Lung microvascular endothelial cell (primary cell): ENCODE measurements around the gene CCDC178. TPM values are rescaled to one million over a fixed set of nuclear protein-coding genes. Genes with fewer than 3 reads are reported as not detected.

Experiments used
- DNase-seq, 2 donors: peaks; one replicate each; pipeline versions ENCODE4 v3.0.0 to v3.0.0-alpha.2; 2010; ENCODE audit warnings: low read depth in 2 of 2
- total RNA-seq: library from RNA; depleted of rRNA; stranded (reverse); fragments of >200 nt; gene quantifications from 2 replicates; pipeline ENCODE4 v1.2.1, GENCODE V29; 2014

Gene CCDC178
- total RNA-seq, 1 donor from 2014 or later: not detected

DNA sequence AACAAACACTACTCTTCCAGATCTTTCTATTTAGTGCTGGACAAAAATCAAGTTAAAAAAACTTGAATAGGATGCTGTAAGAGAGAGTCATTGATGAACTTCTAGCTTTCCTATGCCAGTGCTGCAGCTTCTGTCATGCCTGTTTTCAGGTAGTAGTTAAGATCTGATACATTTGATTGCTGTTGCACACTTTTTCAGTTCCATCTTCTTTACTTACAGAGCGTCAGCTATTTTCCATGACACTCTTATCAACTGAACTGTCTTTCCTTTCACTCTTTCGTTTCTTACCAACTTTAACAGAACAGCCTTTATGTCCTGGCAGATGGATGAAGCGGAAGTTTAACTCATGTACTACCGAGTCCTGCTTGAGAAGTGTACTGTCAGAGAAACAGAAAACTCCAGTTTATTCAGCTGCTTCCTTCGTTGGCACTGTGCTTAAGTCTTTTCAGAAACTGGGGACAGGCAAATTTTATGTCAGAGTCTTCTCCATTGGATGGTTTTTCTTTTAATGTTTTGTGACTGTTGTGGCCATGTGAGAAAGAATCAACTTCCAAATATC lies 521.8 kb downstream of the CCDC178 start:
- DNase-seq: peak in 1 of 2 donors; percentile 6

DNA sequence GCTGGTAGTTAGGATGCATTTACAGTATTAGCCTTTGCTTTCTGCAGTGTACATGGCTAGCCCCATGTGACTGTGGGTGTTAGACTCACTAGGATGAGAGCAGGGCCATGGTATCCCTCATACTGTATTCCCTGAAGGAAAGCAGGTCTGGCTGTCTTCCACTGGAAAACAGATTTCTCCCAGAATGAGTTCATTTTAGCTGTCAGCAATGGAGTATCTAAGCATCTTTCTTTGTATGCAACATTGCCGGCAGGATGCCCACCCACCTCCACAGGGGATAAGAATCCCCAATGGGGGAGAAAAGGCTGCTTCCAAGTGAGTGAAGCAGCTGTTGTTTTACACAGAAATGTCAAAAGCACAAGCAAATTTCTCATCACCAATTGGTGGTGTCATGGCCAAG lies 525.0 kb downstream of the CCDC178 start:
- no peak for DNase-seq

DNA sequence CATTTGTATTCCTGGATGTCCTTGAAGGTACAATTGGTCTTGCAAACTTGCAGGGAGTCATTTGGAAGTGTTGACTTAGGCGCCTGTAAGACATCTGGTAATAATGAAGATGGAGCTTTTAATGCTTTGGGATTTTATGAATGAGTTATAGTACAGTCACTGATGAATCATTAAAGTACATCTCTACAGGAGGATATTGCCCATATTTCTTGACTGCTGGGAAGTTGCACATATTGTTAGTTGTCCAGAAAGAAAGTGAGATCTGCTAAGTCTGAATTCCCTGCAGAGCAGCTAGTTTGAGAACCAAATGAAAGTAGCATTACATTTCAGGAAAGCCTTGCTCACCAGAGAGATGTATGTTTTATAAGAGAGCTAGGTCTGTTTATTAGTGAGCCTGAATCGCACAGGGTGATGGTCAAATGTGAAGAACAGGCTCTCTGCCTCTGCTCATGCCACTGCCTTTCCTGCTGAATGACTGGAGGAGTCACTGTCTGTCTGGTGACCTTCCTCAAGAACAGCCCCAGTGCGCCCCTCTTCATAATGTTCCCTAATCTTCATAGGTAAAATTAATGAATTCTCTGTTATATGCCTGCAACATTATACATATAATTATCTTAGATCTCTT lies 528.7 kb downstream of the CCDC178 start:
- DNase-seq: peak in 1 of 2 donors; percentile 35

DNA sequence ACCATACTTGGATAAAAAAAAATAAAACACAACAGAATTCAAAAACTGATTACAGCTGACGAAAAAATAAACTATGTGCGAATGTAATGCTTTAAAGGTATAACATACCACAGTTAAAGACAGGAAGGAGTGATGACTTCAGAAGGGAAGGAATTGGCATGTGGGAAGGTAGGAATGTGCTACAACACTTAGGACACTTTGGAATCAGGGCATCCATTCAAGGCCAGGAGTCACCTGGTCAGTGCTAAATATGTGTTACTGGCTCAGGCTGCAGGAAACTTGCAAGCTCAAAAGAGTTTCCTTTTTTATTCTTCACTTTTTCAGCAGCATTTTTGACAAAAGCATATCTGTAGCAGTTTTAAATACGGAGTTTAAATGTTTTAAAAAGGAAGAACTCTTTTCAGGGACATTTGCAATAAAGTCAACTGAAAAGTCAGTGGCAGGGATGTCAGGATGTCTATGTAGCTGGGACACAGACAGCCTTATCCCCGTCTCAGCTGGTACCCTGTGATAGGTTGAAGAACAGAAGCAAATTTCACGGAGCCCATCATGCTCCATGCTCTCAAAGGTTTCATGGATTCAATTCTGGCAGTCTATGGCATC lies 529.7 kb downstream of the CCDC178 start:
- DNase-seq: peak in 1 of 2 donors; percentile 17

DNA sequence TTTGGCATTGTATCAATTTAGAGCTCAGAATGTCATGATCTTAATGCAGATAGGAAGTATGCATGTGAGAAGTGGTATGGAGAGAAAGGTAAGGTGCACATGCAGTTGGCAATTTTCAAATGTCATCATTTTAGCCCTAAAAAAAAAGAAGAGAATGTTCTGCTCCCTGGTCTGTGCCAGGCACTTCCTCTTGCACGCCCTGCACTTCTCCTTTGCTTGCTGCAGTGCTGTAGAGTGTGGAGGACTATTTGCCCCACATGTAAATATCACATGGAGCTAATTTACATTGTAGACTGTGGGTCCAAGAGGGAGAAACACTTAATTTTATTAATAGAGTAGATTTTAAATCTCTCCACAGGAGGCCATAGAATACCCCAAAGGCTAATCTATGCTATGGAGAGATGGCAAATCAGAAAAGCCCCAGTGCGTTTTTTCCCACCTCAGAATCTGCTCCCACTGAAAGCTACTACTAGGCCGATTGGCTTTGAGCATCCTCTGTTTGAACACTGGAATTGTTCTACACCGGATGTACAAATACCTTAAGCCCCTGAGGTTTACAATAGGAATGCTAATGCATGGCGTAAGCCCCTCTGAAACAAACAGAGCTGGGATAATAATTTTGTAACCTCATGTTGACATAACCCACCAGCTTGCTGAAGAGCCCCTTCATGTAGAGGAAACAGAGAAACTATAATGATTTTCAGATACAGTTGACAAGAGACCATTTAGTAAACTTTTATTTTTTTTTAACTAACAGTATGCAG lies 530.5 kb downstream of the CCDC178 start:
- no peak for DNase-seq

DNA sequence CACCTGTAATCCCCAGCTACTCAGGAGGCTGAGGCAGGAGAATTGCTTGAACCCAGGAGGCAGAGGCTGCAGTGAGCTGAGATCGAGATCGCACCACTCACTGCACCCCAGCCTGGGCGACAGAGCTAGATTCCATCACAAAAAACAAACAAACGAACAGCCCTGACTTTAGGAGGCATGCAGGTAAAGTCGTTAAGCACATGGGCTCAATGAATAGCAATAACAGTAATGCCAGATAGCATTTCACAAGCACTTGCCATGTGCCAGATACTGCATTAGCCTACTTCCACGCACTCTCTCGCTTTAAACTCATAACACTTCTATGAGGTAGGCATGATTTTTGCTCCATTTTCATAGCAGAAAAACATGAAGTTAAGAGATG lies 532.1 kb downstream of the CCDC178 start:
- no peak for DNase-seq

DNA sequence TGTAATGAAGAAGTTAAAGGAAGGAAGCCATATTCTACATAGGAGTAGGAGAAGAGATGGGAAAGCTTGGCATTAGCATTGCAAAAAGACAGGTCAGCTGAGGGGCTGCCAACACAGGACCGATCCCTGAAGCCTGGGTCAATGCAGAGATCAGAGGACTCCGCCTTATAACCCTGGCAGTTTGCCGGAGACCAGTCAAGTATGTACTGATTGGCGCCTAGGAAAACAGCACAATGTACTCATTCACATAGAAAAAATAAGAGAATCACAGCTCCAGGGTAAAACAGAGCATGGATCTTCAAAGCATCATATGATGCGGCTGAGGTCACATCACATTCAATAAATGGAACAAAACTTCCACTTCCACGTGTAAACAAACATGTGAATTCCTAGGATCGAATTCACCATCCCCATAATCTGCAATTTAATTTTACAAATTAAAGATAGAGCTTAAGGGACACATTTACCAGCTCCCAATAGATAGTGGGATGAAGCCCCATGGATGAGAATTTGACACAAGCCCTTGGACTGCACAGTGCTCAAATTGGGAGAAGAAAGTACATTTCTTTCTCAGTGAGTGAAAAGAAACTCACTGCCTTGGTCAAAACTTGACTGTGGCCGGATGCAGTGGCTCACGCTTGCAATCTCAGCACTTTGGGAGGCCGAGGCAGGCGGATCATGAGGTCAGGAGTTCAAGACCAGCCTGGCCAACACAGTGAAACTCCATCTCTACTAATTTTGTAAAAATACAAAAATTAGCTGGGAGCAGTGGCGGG lies 532.7 kb downstream of the CCDC178 start:
- no peak for DNase-seq

DNA sequence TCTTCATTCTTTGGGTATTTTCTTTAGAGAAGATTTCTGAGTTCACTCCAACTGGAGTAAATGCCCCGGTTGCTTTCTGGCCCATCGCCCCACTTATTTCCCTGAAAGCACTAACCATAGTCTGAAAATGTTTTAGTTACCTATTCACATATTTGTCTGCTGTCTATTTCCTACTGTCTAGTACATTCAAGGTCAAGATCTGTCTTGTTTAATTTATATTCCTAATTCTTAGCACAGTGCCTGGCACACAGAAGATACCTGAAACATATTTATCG lies 533.3 kb downstream of the CCDC178 start:
- DNase-seq: no peak

DNA sequence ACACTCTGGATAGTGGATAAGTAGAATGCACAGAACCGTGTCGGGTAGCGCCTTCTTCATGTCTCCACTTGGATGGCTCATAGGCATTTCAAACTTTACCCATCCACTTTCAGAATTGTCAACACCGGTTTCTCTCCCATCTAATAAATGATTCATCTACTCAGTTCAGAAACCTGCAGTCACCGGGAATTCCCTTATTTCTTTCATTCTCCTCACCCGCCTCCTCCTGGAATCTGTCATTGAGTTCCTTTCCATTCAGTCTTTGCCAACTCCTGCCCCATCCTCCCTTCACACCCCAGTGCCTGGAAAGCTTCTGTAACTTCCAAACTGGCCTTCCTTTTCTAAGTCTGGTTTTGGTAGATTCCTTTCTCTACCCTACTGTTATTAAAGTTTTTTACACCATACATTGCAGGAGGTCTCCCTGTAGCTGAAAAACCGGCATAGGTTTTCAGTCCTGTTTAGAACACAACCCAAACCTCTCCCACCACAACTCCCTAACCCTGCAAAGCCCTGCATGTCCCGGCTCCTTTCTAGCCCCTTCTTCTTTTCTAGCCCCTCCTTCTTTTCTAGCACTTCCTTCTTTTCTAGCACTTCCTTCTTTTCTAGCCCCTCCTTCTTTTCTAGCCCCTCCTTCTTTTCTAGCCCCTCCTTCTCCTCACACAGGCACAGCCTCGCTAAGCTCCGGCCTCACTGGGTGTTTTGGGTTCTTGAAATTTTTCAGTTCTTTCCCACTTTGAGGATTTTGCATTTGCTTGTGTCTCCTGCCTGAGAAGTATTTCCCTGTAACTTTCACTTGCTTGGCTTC lies 533.8 kb downstream of the CCDC178 start:
- no peak for DNase-seq

DNA sequence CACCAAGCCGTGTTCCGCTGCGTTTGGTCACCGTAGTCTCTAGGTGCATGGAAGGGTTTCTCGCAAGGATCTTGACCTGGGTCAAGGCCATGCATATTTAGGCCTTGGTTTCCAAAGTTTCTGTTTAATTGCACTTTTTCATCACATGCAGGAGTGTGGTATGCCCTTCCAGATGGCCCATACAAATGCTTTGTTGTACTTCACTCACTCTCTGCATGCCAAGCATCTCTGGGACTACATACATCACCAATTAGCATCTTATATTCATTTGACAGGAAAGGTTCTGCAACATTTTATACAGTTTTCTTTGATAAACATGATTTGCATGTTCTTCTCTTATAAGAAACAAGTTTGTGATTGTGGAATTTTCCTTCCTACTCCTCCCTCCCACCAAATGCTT lies 534.9 kb downstream of the CCDC178 start:
- no peak for DNase-seq

DNA sequence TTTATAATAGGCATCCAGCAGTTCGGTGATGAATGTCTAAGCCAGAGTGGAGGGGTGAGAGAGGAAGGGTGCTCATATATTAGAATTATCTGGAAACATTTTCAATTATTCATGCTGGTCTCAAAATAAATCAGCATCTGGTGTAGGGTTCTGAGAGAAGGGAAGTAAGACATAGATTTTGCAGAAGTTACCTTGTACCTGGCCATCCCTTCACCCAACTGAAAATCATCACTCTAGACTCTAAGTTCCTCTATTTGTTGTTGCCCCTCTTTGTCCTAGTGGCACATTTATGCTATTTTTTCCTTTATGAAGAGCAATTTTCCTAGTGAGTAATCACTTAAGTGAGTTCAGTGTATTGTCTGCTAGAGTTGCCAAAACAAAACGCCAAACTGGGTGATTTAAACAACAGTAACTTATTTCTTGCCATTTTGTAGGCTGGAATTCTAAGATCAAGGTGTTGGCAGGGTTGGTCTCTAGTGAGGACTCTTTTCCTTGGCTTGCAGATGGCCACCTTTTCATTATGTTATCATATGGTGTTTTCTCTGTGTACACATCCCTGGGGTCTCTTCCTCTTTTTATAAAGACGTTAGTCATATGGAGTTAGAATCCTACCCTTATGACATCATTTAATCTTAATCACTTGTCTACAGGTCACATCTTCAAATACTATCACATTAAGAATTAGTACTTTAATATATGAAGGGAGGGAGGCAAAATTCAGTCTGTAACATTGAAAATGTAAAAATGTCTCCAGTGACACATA lies 537.8 kb downstream of the CCDC178 start:
- no peak for DNase-seq

DNA sequence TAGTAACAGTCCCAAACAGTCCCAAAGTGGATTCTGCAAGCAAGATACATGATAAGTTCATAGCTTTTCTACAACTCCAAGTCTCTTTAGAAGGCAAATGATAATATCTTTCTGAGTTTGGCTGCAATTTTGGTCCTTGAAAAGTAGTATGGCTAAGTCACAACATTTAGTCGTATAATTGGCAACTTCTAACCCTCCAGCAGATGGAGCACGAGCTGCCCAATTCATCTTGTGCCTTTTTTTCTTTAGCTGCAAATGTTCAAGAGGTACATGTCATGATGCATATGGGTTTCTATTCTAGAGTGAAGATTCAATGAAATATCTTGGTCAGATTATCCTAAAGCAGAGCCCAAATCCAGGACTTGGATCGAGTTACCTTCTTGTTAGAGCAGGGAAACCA lies 540.7 kb downstream of the CCDC178 start:
- DNase-seq: peak in 1 of 2 donors; percentile 21

DNA sequence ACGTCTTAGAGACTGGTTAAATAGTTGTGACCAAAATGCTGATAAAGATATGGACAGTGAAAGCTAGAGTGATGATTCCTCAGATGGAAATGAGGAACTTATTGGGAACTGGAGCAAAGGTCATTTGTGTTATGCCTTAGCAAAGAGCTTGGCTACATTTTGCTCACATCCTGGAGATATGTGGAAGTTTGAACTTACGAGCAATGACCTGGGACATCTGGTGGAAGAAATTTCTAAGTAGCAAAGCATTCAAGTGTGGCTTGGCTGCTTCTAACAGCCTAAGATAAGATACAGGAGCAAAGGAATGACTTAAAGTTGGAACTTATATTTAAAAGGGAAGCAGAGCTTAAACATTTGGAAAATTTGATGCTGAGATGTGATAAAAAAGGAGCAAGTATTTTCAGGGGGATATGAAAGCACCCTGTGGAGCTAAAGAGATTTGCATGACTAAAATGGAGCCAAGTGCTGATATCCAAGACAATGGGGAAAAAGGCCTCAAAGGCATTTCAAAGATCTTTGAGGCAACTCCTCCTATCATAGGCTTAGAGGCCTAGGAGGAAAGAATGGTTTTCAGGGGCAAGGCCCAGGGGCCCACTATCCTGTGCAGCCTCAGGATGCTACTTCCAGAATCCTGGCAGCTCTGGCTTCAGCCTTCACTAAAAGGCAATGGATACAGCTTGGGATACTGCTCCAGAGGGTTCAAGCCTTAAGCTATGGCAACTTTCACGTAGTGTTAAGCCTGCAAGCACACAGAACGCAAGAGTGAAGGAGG lies 543.6 kb downstream of the CCDC178 start:
- DNase-seq: no peak

DNA sequence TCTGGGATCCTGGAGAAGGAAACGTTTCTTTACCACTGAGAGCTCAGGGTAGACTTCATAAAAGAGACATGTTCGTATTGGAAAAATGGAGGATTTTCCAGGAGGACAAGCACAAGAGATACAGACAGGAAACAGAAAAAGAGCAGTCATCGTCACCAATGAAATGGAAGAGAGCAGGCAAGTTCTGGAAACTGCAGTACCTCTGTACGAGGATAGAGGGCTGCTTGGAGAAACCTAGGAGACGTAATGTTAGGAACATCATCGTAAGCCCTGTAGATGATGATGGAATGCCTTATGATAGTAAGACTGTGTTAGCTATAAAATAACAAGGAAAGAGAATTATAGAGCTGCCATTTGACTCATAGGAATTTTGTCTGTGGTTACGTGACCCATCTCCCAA lies 546.6 kb downstream of the CCDC178 start:
- no peak for DNase-seq

DNA sequence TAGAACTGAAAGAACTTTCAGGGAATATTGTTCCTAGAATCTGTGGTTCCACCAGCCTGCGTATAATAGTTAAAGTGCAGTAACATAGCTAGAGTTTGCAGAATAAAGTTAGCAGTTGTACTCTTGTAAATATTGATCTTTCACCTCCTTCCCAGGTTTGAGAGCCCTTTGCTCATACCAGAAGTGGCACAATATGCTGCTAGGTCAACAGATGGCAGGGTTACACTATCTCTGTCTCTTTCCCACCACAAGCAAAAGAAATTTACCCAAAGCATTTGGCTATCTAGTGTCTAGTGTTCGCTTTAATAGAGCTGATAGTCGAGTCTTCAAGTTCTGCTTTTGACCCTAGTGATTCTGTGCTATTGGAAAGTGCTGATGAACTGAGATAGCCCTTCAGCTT lies 548.7 kb downstream of the CCDC178 start:
- no peak for DNase-seq

DNA sequence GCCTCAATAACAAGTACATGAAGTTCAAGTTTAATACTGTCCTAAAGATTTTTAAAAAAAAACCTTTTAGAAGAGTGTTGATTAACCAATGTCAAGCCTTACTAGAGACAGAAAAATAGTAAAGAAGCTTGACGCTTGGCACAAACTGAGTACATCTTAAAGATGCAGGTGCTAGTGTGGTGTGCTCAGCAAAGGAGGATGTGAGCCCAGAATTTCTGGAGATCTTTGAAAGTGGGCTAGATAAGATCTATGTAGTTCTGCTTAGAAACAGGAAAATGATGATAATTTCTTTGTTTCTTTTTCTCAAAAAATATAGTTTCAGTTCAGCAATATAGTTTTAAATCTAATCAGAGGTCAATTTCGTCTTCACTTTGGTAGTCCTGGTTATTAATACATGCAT lies 549.4 kb downstream of the CCDC178 start:
- no peak for DNase-seq

DNA sequence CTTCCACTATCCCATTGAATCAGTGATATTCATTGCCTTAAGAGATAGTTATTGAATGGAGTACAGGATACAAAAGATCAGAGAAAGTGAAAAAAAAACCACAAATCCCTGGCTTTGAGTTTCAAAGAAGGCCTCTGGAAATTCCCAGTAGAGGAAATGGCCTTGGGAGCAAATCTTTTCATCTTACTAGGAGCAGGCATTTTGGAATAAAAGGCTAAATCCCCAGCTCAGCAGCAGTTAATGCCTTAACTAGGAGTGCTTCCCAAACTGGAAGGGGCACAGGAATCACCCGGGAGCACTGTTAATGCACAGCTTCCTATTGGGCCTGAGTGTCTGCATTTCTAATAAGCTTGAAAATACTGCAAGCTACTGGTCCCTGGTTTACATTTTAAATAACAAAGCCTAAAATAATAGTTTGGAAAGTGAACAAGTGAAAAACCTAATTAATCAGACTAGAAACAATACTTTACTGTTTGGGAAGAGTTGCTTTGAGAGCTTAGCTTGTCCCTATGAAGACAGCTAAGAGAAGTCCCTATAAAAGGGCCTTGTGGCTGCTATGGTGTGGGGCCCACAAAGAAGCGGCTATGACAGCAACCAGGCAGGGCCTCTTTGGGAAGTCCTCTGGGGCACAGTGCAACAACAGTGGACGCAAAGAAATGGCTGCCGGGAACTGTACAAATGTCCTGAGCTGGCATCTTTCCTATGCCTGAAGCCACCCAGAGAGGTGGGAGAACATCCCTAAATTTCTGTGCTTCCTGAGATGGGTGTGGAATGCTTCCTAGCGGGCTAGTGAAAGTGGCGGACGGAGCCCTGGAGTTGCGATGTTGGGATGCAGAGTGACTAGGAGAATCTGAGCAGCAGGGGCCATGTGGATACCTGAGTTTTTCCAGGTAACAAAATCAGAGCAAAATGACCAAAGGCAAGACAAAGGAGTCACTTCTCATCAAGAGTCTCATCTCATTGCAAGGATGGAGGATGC lies 550.6 kb downstream of the CCDC178 start:
- DNase-seq: no peak

DNA sequence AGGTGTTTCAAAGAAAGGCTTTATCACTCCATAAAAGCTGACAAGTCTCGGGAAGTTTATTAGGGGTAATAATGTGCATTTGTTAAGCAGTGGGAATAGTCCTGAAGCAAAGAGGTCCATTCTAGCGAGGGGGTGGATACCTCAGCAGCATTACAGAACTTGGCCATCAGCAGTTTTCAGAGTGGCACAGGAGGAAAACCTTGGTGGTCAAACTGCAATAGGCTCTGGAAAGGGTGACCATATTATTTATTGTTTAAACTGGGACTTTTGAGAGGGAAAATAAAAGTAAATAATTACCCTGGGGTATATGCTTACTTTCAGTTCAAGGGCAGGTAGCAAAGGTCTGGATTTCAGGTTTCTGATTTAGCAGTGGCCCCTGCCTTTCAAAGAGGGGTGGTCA lies 552.2 kb downstream of the CCDC178 start:
- DNase-seq: no peak
